ENCODE data around the gene TNRC18.

- no peak for TF ChIP-seq ZNF670 (tag by site-specific recombination; IDR thresholded peaks at IDR 0.05; ENCODE audit: low read depth)
- no peak for TF ChIP-seq ZBTB21 (tag by site-specific recombination; IDR thresholded peaks at IDR 0.05)
- no peak for TF ChIP-seq CTCF (tag by site-specific recombination; IDR thresholded peaks at IDR 0.05)
- TF ChIP-seq ZNF549 (tag by site-specific recombination; IDR thresholded peaks at IDR 0.05): no peak
- no peak for TF ChIP-seq KLF10 (tag by site-specific recombination; IDR thresholded peaks at IDR 0.05)
- no peak for TF ChIP-seq SP3 (tag by site-specific recombination; IDR thresholded peaks at IDR 0.05)
Measured at GRCh38 chr7:5436003-5436678, 12.5 kb upstream of the TNRC18 start.

Measured in HEK293 (cell line).